ENCODE results near the gene ZNF561. TPM values are rescaled to one million over a fixed set of nuclear protein-coding genes. Genes with fewer than 3 reads are reported as not detected.

ZNF561 gene
- total RNA-seq, 2 experiments from 2014 or later: 45.1 to 46.2 TPM

DNA sequence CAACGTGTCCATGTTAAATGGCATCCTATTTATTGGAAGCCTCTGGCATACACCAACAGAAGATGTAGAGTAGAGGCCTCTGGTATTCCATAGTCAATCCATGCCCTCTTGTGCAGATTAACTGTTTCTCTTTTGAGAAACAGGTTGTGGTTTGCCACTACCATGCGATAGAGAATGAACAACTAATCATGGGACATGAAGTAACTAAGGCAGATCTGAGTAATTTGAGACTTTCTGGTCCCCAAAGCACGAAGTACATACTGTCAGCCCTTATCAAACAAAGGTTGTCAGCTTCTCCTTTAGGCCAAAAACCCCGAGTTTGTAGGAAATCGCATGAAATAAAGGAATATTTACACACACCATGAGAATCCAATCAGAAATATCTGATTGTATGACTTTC, 40.3 kb downstream of the ZNF561 start:
- peak overlapping the region; percentile 76 for H3K4me3 Mint-ChIP-seq
- Histone ChIP-seq H3K4me3 (ENCODE audit: low read length) (no peak overlapping the region), H3K9me3 (ENCODE audit: control insufficient read depth in 1 of 2, insufficient read depth in 1 of 2, low read length in 2 of 2) (peaks cover 29 to 32% of the 10 kb centered on the region in 2 experiments), H3K27ac (ENCODE audit: low read depth in 1 of 2, low read length in 2 of 2) (no peak overlapping the region), H3K27me3 (ENCODE audit: control insufficient read depth in 1 of 2, insufficient read depth in 2 of 2, low read length in 2 of 2) (no peaks in the 10 kb centered on the region), H3K4me1 (ENCODE audit: insufficient read depth, low read length) (peaks cover 21% of the 10 kb centered on the region), H3K36me3 (ENCODE audit: insufficient read depth, low read length) (peaks cover 7% of the 10 kb centered on the region)
- ATAC-seq (ENCODE audit: poor library complexity) (no peak), DNase-seq (no peak)
- H3K4me1 Mint-ChIP-seq (ENCODE audit: low read depth): peaks cover 46% of the 10 kb centered on the region
- TF ChIP-seq CTCF (IDR thresholded peaks at IDR 0.05): no peak
- ChIA-PET CTCF (no interaction called here), POLR2A (no interaction called here)
- H3K36me3 Mint-ChIP-seq (ENCODE audit: low read depth): peaks cover 79% of the 10 kb centered on the region
- peaks cover 5% of the 10 kb centered on the region for H3K9me3 Mint-ChIP-seq
- intact Hi-C loops (cut with DNase I, micrococcal nuclease): loop anchor here (10.0 kb wide), 3 partner anchors 46 to 146 kb away; partner anchors contain the start of genes ZNF562 (in 2 of the 2), ZNF266 (in 1 of the 2) and ZNF426 (in 1 of the 2)
- no peaks in the 10 kb centered on the region for H3K27me3 Mint-ChIP-seq
- H3K27ac Mint-ChIP-seq: peak overlapping the region; percentile 66

DNA sequence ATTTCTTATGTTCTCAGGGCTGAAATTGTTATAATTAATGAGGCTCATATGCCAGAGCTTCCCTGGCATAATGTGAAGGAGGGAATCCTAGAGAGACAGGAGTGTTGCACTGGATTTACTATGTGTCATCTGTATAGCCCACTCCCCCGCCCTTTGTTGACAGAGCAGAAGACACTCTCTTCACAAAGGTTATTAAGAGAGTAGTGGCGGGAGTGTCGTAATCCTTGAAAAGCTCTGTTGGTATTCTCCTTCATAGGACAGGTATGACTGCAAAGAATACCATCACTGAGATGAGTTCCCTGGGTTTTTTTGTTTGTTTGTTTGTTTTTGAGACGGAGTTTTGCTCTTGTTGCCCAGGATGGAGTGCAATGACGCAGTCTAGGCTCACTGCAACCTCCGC, 50.8 kb downstream of the ZNF561 start:
- peaks cover 61 to 99% of the 10 kb centered on the region in 2 experiments for H3K9me3 ChIP-seq (ENCODE audit: control insufficient read depth in 1 of 2, insufficient read depth in 1 of 2, low read length in 2 of 2)
- TF ChIP-seq CTCF (IDR thresholded peaks at IDR 0.05): no peak
- H3K27ac ChIP-seq (ENCODE audit: low read depth in 1 of 2, low read length in 2 of 2): no peak overlapping the region
- no peak for DNase-seq
- ChIA-PET CTCF (no interaction called here), POLR2A (no interaction called here)
- Mint-ChIP-seq H3K36me3 (ENCODE audit: low read depth) (peaks cover 99% of the 10 kb centered on the region), H3K27ac (no peak overlapping the region), H3K4me1 (ENCODE audit: low read depth) (peaks cover 16% of the 10 kb centered on the region), H3K27me3 (no peaks in the 10 kb centered on the region), H3K4me3 (no peak overlapping the region), H3K9me3 (peaks cover 14% of the 10 kb centered on the region)
- H3K27me3 ChIP-seq (ENCODE audit: control insufficient read depth in 1 of 2, insufficient read depth in 2 of 2, low read length in 2 of 2): no peaks in the 10 kb centered on the region
- no peak for ATAC-seq (ENCODE audit: poor library complexity)
- no peak overlapping the region for H3K4me3 ChIP-seq (ENCODE audit: low read length)
- peaks cover 59% of the 10 kb centered on the region for H3K36me3 ChIP-seq (ENCODE audit: insufficient read depth, low read length)
- intact Hi-C loops (cut with DNase I, micrococcal nuclease): no loop called here
- H3K4me1 ChIP-seq (ENCODE audit: insufficient read depth, low read length): no peaks in the 10 kb centered on the region

DNA sequence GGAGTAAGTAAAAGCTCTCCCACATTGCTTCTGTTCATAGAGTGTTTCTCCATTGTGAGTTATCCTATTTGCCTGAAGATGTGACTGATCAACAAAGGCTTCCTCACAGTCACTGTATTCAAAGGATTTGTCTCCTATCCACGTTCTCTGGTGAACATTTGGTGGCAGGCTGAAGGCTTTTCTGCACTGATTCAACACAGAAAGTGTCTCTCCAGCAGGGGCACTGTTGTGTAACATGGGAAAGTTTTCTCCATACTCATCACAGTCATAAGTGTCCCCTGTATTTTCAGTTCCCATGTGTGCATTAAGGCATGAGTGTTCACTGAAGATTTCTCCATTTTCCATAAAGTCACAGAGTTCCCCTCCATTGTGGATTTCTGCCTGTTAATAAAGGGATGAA, 54.3 kb downstream of the ZNF561 start:
- DNase-seq (no peak), ATAC-seq (ENCODE audit: poor library complexity) (no peak)
- Mint-ChIP-seq H3K9me3 (peaks cover 15% of the 10 kb centered on the region), H3K36me3 (ENCODE audit: low read depth) (peaks cover 99% of the 10 kb centered on the region), H3K4me3 (no peak overlapping the region), H3K27ac (no peak overlapping the region), H3K4me1 (ENCODE audit: low read depth) (peaks cover 7% of the 10 kb centered on the region), H3K27me3 (no peaks in the 10 kb centered on the region)
- peaks cover 74% of the 10 kb centered on the region for H3K36me3 ChIP-seq (ENCODE audit: insufficient read depth, low read length)
- peaks cover 54 to 98% of the 10 kb centered on the region in 2 experiments for H3K9me3 ChIP-seq (ENCODE audit: control insufficient read depth in 1 of 2, insufficient read depth in 1 of 2, low read length in 2 of 2)
- H3K27me3 ChIP-seq (ENCODE audit: control insufficient read depth in 1 of 2, insufficient read depth in 2 of 2, low read length in 2 of 2): no peaks in the 10 kb centered on the region
- intact Hi-C loops (cut with DNase I, micrococcal nuclease): loop anchor here in 1 of 2 experiments (5.0 kb wide), 2 partner anchors 34 to 234 kb away; no protein-coding TSS in a partner anchor
- H3K4me1 ChIP-seq (ENCODE audit: insufficient read depth, low read length): no peaks in the 10 kb centered on the region
- ChIA-PET CTCF (no interaction called here), POLR2A (interaction anchor here (0.6 kb wide), 1 partner anchor 10 kb away, joined by 3 read pairs; no protein-coding TSS in a partner anchor)
- H3K4me3 ChIP-seq (ENCODE audit: low read length): no peak overlapping the region
- no peak overlapping the region for H3K27ac ChIP-seq (ENCODE audit: low read depth in 1 of 2, low read length in 2 of 2)
- no peak for TF ChIP-seq CTCF (IDR thresholded peaks at IDR 0.05)
